Cortex of kidney (tissue), 1 donor: ENCODE measurements around the gene EEFSEC.

Source experiments
- DNase-seq: peaks from one replicate; lab custom pipeline; 2025; lab: John Stamatoyannopoulos, UW

EEFSEC gene

DNA sequence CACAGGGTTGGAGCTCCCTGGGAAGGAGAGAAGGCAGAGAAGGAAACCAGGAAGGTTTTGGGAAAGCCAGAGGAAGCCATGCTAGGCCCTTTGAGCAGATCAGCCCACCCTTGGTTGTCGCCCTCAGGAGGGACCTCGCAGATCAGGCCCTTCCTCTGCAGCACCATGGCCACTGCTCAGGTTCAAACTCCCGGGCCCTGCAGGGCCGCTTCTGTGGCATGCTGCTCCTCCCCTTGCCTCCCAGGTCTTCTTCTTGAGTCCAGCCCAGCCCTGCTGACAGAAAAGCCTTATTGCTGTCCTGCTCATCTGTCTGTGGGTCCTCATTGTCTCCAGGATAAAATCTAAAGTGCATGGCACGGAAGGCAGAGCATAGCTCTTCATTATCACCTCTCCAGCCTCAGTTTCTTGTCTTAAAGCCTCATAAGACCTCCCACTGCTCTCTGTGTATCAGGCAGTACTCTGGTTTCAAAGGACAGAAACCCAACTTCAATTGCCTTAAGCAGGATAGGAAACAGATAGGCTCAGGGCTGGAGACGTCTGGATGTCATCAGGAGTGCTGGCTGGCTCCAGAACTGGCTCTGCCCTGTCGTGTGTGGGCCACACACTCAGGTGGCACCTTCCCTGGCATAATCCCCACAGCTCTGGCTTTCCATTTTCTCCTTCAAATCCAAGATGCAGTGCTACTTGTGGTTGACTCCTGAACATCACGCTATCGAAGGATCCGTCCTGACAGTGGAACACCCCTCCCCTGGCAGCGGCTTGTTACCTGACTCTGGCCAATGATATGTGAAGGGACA lies 118.5 kb downstream of the EEFSEC start:
- DNase-seq = no peak

- DNase-seq = no peak
These were observed 120.0 kb downstream of the EEFSEC start for GRCh38 chr3:128273109-128273840.

DNA sequence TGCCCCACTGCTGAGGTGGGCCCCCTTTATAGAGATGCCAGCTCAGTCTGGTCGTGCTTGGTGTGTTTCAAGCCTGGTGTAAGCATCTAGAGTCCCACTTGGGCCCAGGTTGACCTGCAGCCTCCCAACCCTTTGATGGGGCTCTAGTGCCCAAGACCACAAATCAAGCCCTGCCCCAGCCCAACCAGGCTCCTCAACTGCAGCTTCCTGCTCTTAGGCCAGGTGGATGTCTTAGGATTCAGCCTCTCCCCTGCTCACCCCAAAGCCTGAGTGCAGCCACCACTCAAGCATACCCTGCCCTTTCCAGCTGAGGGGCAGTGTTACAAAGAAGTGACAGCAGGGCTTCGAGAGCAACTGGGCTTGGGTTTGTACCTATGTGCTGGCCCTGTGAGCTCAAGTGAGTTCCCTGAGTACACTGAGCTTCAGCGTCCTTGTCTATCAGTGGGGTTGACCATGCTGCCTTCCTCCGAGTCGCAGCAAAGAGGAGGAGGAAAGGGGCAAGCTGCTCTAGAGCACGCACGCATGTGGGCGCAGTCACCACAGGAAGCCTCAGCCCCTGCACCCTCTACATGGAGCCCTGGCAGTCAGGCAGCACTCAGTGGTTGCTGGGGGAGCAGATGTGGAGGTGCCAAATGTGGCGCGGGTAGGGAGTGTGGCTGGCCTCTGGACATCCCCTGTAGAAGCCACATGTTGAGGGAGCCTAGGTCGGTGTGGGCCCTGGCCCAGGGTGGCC lies 120.7 kb downstream of the EEFSEC start:
- DNase-seq = no peak

DNA sequence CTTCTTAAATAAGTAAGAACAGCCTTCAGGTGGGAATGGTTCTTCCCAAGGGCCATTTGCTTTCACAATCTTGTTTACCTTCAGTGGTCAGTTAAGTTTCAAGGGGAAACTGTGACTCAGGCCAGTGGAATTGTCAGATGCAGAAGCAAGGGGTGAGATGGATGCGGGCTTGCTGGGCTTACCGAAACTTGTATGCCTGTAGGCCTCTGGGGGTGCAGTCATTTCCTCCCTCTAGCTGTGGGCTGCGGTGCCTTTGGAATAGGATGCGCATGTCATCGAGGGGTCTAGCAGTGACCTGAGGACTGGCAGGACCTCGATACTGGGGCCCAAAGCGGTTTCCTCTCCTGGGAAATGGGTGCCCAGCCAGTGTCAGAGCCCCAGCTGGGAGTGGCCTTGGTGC lies 121.6 kb downstream of the EEFSEC start:
- no peak for DNase-seq

DNA sequence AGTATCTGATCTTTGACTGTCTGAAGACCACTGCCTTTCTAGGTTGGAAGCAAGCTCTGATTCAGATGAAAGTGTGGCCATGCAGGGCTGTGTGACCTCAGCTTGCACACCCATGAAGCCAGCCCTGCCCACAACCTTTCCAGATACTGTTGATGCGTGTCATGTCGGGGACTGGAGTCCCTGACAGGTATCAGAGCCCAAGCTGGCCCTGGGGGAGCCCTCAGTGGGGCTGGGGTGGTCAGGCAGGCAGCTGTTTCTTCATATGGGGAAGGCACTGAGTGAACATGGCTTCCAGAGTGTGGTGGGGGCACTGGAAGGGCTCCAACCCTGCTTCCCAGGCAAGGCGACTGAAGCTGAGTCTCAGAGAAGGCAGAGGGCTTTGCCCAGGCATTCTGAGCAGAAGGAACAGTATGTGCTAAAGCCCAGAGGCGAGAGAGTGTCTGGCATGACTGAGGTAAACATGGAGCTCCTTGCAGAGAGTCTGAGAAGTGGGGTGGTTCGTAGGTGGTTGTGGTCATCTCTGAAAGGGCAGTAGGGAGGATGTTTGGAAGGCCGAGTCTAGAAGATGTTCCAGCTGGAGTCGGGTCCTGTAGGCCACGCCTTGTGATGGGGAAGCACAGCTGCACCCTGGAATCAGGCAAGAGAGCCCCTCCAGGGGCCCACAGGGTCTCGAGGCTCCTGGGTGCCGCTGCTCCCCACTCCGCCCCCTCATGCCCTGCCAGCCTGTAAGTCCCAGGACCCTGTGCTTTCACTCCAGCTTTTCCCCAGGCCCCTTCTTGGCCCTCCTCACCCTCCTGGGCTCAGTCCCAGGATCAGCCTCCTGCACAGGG lies 122.2 kb downstream of the EEFSEC start:
- no peak for DNase-seq

DNA sequence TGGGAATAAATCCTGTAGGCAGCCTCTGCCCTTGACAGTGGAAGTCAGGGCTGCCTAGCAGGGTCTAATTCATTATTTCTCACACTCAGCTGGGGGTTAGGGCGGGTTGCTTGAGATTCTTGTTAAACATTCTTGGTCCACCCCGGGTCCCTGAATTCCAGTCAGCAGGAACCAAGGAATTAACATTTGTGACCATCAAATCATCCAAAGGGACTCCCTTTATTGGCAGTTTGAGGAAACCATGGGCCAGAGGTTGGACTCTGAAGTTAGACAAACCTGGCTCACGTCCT lies 122.8 kb downstream of the EEFSEC start:
- no peak for DNase-seq

DNA sequence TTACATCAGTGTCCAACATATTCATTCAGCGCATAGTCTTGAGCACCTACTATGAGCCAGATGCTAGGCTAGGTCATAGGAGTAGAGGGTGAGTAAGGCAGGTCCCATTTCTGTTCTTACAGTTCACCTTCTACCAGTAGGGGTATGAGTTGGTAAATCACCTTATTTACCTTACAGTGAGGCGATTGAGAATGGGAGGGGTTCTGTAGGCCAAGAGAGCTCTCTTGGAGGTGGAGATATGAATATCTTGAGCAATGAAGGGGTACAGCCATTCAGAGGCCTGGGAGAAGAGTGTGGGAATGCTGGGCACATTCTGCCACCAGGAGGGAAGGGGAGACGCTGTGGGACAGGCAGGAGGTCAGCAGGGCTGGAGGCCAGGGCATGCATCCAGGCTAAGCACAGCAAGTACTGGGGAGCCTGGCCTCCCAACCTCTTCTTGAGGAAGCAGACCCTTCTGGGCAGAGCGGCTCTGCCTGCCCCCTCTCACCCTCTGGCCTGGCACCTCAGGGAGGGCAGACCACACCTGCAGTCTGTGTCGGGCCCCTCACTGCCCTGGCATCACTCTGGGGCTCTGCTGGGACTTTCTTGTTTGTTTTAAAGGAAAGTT lies 123.4 kb downstream of the EEFSEC start:
- DNase-seq = no peak

- no peak for DNase-seq
These were observed 124.2 kb downstream of the EEFSEC start for GRCh38 chr3:128277378-128278069.

DNA sequence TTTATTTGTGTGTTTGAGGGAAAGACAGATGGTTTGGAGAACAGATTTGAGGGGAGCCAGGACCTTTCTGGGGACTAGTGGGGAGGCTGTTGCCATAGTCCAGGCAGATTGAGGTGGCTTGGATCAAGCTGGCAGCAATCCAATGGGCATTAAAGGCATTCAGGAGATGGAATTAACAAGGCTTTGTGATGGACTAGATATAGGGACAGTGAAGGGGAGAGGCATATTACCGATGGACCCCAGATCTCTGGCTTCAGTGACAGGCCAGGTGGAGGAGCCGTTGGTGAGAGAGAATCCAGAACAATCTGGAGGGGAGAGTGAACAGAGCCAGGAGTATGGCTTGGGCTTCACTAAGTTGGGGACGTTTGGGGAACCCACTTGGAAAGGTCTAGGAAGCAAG lies 124.8 kb downstream of the EEFSEC start:
- DNase-seq = no peak

GRCh38 chr3:128278761-128279600 lies 125.7 kb downstream of the EEFSEC start:
- DNase-seq = no peak

- DNase-seq = no peak
These were observed 126.3 kb downstream of the EEFSEC start for GRCh38 chr3:128279601-128279880.

DNA sequence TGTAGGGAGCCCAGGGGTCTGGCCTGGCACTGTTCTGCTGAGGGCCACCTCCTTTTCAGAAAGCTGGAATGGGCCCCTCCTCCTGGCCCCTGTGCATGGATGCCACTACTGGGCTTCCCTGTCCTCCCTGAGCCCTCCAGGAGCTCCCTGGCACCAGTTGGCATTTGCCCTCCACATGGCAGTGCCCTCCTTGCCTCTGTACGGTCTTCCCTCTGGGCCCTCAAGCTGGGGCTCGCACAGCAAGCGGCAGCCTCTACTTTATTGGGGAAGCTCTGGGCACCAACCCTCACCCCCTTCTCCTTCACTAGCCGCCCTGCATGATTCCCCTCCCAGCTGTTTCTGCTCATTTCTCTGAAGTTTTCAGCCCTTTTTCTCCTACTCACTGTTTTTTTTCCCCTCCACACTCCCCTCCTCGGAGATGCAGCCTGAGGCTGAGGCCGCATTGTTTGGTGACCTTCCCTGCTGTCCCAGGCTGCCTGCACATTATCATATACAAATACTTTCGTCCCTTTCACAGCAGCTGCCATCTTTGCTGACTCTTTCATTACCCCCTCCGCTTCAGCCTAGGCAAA lies 127.3 kb downstream of the EEFSEC start:
- no peak for DNase-seq

- no peak for DNase-seq
These were observed 127.8 kb downstream of the EEFSEC start for GRCh38 chr3:128281056-128281455.

- no peak for DNase-seq
These were observed 128.4 kb downstream of the EEFSEC start for GRCh38 chr3:128281461-128282367.

GRCh38 chr3:128282380-128283196 lies 129.3 kb downstream of the EEFSEC start:
- no peak for DNase-seq

DNA sequence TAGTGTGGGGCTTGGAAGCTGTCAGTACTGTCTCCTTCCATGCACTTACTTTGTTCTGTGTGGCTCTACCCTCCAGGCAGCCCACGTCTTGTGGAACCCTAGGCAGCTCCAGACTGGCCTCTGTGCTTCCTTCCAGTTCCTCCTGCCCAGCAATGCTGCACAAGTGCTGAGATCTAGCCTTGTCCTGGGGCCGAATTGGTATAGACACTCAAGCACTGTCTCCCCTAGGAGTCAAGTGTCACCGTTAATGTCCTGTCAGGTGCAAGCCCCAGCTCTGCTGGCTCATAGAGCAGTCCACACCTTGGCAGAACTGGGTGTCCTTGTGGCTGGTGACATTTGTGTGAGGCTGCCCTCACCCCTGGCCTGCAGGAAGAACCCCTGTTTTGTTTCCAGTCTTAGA lies 130.1 kb downstream of the EEFSEC start:
- no peak for DNase-seq

DNA sequence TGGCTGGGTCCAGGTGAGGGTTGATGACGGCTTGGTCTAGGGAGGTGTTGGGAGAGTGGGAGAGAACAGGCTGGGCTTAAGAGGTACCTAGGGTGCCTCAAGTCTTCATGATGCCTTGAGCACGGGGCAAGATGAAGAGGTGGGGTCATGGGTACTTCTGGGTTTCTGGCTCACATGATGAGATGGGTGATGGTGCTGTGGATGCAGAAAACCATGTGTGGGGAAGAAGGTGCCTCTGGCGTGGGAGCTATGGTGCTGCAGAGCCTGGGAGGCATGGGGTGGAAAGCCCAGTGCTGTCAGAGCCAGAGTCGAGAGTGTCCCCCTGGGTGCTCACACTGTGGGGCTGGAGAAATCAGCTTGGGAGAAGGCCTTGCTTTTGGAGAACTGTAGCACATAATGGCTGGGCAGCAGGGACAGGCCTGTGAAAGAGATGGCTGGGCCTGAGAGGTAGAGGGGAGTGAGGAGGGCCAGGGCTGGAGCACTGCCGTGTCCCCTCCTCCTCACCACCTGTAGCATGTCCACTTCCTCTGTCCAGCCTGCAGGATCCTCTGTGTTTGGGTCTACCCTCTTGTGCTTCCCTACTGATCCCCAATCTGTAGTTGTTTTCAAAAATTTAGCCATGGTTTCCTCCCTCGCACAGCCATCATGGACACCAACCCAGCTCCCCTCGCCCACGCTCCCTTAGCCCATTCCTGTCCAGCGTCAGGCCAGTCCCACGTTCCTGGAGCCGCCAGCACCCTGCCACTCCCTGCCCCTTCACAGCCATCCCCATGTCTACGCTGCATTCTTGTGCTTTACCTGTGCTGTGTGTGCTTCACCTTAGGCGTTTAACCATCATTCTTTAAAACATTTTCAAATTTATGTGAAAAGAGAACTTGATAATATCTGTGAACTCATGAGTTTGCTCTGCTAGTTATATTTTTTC lies 132.0 kb downstream of the EEFSEC start:
- DNase-seq = no peak
